ENCODE measurements around the gene HIP1R.

The HIP1R gene

GRCh38 chr12:122847921-122848421 is 12.7 kb downstream of the HIP1R start:
- no peak for DNase-seq (ENCODE audit: low read depth in 2 of 2)

GRCh38 chr12:122848471-122849351 is 13.5 kb downstream of the HIP1R start:
- no peak for DNase-seq (ENCODE audit: low read depth in 2 of 2)

GRCh38 chr12:122849352-122850047 is 14.2 kb downstream of the HIP1R start:
- DNase-seq (ENCODE audit: low read depth in 2 of 2) = no peak

GRCh38 chr12:122850048-122850445 is 14.8 kb downstream of the HIP1R start:
- no peak for DNase-seq (ENCODE audit: low read depth in 2 of 2)

- DNase-seq (ENCODE audit: low read depth in 2 of 2) = no peak
These were observed 15.6 kb downstream of the HIP1R start for GRCh38 chr12:122850695-122851350.

GRCh38 chr12:122851820-122852219 is 16.6 kb downstream of the HIP1R start:
- no peak for DNase-seq (ENCODE audit: low read depth in 2 of 2)

GRCh38 chr12:122852336-122853275 is 17.3 kb downstream of the HIP1R start:
- DNase-seq (ENCODE audit: low read depth in 2 of 2) = no peak

- no peak for DNase-seq (ENCODE audit: low read depth in 2 of 2)
These were observed 18.5 kb downstream of the HIP1R start for GRCh38 chr12:122853582-122854245.

- no peak for DNase-seq (ENCODE audit: low read depth in 2 of 2)
These were observed 19.3 kb downstream of the HIP1R start for GRCh38 chr12:122854554-122854953.

- DNase-seq (ENCODE audit: low read depth in 2 of 2) = no peak
These were observed 20.0 kb downstream of the HIP1R start for GRCh38 chr12:122855071-122855829.

- no peak for DNase-seq (ENCODE audit: low read depth in 2 of 2)
These were observed 20.9 kb downstream of the HIP1R start for GRCh38 chr12:122855928-122856831.

- no peak for DNase-seq (ENCODE audit: low read depth in 2 of 2)
These were observed 21.9 kb downstream of the HIP1R start for GRCh38 chr12:122856999-122857671.

- DNase-seq (ENCODE audit: low read depth in 2 of 2) = no peak
These were observed 22.9 kb downstream of the HIP1R start for GRCh38 chr12:122858171-122858570.

- DNase-seq (ENCODE audit: low read depth in 2 of 2) = no peak
These were observed 23.5 kb downstream of the HIP1R start for GRCh38 chr12:122858591-122859302.

GRCh38 chr12:122859303-122860039 is 24.2 kb downstream of the HIP1R start:
- DNase-seq (ENCODE audit: low read depth in 2 of 2) = no peak

- DNase-seq (ENCODE audit: low read depth in 2 of 2) = peak; percentile 22 to 41
These were observed 25.0 kb downstream of the HIP1R start for GRCh38 chr12:122860040-122860853.

Data from fibroblast of skin of left biceps (primary cell).